Gastrocnemius medialis (tissue), 4 donors: ENCODE results near the gene TNIK. TPM values are rescaled to one million over a fixed set of nuclear protein-coding genes. Genes with fewer than 3 reads are reported as not detected.

ENCODE experiments used
- ATAC-seq, 2 donors: fragments of 150-250 bp; one replicate each; pipeline ENCODE4 v1.9.1; 2016
- DNase-seq, 2 donors: peaks; one replicate each; pipeline ENCODE4 v3.0.0-alpha.2; 2019
- H3K27ac ChIP-seq, 4 donors: fragments of 200-600 bp; sonication (generic); 1 replicate in 1 of 4; 2 replicates in 3 of 4; pipeline ENCODE4 v1.5.1; 2016 to 2018; ENCODE audit warnings: mild to moderate bottlenecking in 2 of 4, moderate library complexity in 1 of 4
- H3K27me3 ChIP-seq, 3 donors: fragments of 200-600 bp; sonication (generic) in 2 of 3; 1 replicate in 1 of 3; 2 replicates in 2 of 3; pipeline versions ENCODE4 v1.5.1 to v1.6.0; 2016 to 2019; ENCODE audit warnings: mild to moderate bottlenecking in 1 of 3, moderate library complexity in 1 of 3
- H3K36me3 ChIP-seq, 2 donors: fragments of 200-600 bp; sonication (generic) in 1 of 2; one replicate each; pipeline ENCODE4 v1.5.1; 2017 to 2018
- H3K4me1 ChIP-seq, 2 donors: fragments of 200-600 bp; sonication (generic) in 1 of 2; one replicate each; pipeline ENCODE4 v1.5.1; 2016 to 2017; ENCODE audit warnings: mild to moderate bottlenecking in 2 of 2
- H3K4me3 ChIP-seq, 4 donors: fragments of 200-600 bp; sonication (generic) in 3 of 4; 1 replicate in 1 of 4; 2 replicates in 3 of 4; pipeline ENCODE4 v1.5.1; 2016 to 2019; ENCODE audit warnings: mild to moderate bottlenecking in 2 of 4
- H3K9me3 ChIP-seq, 3 donors: fragments of 200-600 bp; sonication (generic) in 2 of 3; 1 replicate in 1 of 3; 2 replicates in 2 of 3; pipeline ENCODE4 v1.5.1; 2016 to 2019
- POLR2A ChIP-seq, 2 donors: fragments of 450-650 bp; IDR thresholded peaks; one replicate each; pipeline ENCODE4 v1.6.1; 2017; ENCODE audit warnings: antibody characterized with exemption in 2 of 2, mild to moderate bottlenecking in 2 of 2, moderate library complexity in 2 of 2
- in situ Hi-C, 4 donors: fragments of 200-750 bp; cut with MboI; loops; one replicate each; pipeline versions ENCODE4 v1.15.0 to v1.8.0; 2017; ENCODE audit warnings: low sequenced_read_pairs in 4 of 4
- intact Hi-C: fragments of 100-400 bp; cut with DNase I; formaldehyde crosslinking; loops from one replicate; pipeline ENCODE4 v1.15.1; 2023; ENCODE audit warnings: low total_unique reads
- total RNA-seq, 4 donors: library from RNA; depleted of rRNA; stranded (reverse); fragments of >200 nt; gene quantifications; one replicate each; pipeline versions ENCODE4 v1.1.0 to v1.2.3, GENCODE V29; 2016
- TF ChIP-seq, protein P1 (sequence below), 5 experiments: fragments of 450-650 bp in 3 of 5; fragments of 200-600 bp in 2 of 5; sonication (generic) in 2 of 5; IDR thresholded peaks in 4 of 5; conservative IDR thresholded peaks in 1 of 5; 1 replicate in 4 of 5; 2 replicates in 1 of 5; pipeline ENCODE4 v1.5.1; 2016 to 2019; ENCODE audit warnings: antibody characterized with exemption in 5 of 5, mild to moderate bottlenecking in 3 of 5, moderate library complexity in 3 of 5

TNIK gene
- total RNA-seq, 4 donors from 2014 or later, result 5.2 to 19.7 (median 10.6) TPM

DNA sequence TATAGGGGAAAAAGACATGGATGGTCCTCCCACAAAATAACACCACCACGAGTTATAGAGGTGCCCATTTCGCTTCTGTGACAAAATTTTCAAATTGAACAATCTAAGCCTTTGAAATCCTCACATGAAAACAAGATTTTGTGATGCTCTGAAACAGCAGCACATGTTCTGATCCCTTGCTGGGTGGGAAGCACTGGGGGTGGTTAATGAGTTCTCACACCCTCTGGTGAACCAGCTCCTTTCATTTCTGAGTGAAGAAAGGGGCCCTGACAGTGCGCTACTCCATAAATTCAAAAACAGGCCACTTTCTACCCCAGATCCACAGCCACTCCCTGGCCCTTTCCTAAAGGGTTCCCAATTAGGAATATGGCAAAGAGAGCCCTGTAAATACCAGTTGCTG, 129.3 kb downstream of the TNIK start:
- Histone ChIP-seq H3K4me3 (no peak overlapping the region), H3K9me3 (no peaks in the 10 kb centered on the region), H3K4me1 (peaks cover 63 to 67% of the 10 kb centered on the region in 2 donors), H3K36me3 (no peaks in the 10 kb centered on the region), H3K27me3 (no peaks in the 10 kb centered on the region), H3K27ac (peak overlapping the region in 3 of 4 donors; percentile 53 to 91 (median 61))
- DNase-seq (no peak), ATAC-seq (no peak)
- intact Hi-C loops (loop anchor here (5.0 kb wide), 2 partner anchors 126 to 154 kb away; no protein-coding TSS in a partner anchor), in situ Hi-C loops (no loop called here)
- TF ChIP-seq, protein P1, sequence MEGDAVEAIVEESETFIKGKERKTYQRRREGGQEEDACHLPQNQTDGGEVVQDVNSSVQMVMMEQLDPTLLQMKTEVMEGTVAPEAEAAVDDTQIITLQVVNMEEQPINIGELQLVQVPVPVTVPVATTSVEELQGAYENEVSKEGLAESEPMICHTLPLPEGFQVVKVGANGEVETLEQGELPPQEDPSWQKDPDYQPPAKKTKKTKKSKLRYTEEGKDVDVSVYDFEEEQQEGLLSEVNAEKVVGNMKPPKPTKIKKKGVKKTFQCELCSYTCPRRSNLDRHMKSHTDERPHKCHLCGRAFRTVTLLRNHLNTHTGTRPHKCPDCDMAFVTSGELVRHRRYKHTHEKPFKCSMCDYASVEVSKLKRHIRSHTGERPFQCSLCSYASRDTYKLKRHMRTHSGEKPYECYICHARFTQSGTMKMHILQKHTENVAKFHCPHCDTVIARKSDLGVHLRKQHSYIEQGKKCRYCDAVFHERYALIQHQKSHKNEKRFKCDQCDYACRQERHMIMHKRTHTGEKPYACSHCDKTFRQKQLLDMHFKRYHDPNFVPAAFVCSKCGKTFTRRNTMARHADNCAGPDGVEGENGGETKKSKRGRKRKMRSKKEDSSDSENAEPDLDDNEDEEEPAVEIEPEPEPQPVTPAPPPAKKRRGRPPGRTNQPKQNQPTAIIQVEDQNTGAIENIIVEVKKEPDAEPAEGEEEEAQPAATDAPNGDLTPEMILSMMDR (IDR thresholded peaks at IDR 0.05 in 4 of 5, conservative IDR thresholded peaks at IDR 0.05 in 1 of 5), result no peak
- TF ChIP-seq POLR2A (IDR thresholded peaks at IDR 0.05), result no peak

DNA sequence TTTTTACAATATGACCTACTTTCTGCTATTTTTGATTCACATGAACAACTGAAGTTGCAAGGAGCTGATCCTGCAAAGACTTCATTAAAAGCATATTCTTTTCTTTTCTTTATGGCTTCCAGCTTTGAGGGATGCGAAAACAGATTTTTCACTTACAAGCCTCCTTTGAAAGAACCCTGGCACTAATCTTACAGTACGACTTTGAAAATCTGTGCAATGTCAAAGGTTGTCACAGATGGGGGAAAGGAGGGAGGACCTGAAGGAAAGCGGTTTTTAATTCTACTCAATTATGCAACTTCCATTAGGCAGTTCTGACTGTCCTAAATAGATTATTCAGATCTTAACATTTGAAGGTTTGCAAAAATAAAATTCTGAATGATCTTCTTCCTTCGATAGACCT, 130.5 kb downstream of the TNIK start:
- Histone ChIP-seq H3K27me3 (no peaks in the 10 kb centered on the region), H3K4me3 (no peak overlapping the region), H3K36me3 (no peaks in the 10 kb centered on the region), H3K4me1 (peaks cover 63 to 68% of the 10 kb centered on the region in 2 donors), H3K27ac (peak overlapping the region in 2 of 4 donors; percentile 4 to 91), H3K9me3 (no peaks in the 10 kb centered on the region)
- intact Hi-C loops (loop anchor here (5.0 kb wide), 2 partner anchors 128 to 152 kb away; no protein-coding TSS in a partner anchor), in situ Hi-C loops (no loop called here)
- DNase-seq (no peak), ATAC-seq (no peak)
- TF ChIP-seq POLR2A (IDR thresholded peaks at IDR 0.05), result no peak
- TF ChIP-seq, protein P1 (IDR thresholded peaks at IDR 0.05 in 4 of 5, conservative IDR thresholded peaks at IDR 0.05 in 1 of 5), result no peak

DNA sequence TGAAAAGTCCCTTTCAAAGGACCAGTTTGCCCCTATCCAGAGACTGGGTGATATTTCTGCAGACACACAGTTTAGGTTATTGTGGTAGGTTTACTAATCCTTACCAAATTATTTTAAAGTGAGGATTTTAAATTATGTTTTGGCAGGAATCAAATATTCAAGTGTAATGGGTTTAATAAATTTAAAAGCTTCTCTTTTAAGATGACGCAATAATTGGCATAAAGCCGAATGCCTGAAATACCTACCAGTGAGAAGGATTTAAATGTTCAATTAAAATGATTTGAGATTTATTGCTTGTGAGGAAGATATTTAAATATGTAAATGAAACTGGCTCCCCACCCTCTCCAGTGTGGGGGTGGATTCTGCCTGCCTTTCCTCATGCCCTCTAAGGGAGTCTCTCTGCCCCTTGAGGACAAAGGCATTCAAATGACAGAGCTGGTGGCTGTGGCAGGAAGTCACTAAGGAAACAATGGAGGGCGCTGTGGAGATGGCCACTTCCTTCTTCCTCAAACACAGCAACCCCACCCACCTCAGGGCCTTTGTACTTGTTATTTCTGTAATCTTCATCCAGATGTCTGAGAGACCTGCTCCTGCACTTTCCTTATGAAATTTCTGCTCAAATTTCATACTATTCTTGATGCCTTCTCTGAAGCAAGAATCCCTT, 131.7 kb downstream of the TNIK start:
- in situ Hi-C loops, result no loop called here
- ATAC-seq (peak in 1 of 2 donors; percentile 32), DNase-seq (peak in 1 of 2 donors; percentile 63)
- H3K36me3 ChIP-seq, result no peaks in the 10 kb centered on the region
- TF ChIP-seq, protein P1 (IDR thresholded peaks at IDR 0.05 in 4 of 5, conservative IDR thresholded peaks at IDR 0.05 in 1 of 5), result peak in 1 of 5 experiments; percentile 18
- no peak for TF ChIP-seq POLR2A (IDR thresholded peaks at IDR 0.05)
- H3K27me3 ChIP-seq, result no peaks in the 10 kb centered on the region
- peak overlapping the region in 3 of 4 donors; percentile 16 to 91 (median 89) for H3K27ac ChIP-seq
- no peak overlapping the region for H3K4me3 ChIP-seq
- H3K4me1 ChIP-seq, result peaks cover 61 to 69% of the 10 kb centered on the region in 2 donors
- no peaks in the 10 kb centered on the region for H3K9me3 ChIP-seq
- intact Hi-C loops, result no loop called here

DNA sequence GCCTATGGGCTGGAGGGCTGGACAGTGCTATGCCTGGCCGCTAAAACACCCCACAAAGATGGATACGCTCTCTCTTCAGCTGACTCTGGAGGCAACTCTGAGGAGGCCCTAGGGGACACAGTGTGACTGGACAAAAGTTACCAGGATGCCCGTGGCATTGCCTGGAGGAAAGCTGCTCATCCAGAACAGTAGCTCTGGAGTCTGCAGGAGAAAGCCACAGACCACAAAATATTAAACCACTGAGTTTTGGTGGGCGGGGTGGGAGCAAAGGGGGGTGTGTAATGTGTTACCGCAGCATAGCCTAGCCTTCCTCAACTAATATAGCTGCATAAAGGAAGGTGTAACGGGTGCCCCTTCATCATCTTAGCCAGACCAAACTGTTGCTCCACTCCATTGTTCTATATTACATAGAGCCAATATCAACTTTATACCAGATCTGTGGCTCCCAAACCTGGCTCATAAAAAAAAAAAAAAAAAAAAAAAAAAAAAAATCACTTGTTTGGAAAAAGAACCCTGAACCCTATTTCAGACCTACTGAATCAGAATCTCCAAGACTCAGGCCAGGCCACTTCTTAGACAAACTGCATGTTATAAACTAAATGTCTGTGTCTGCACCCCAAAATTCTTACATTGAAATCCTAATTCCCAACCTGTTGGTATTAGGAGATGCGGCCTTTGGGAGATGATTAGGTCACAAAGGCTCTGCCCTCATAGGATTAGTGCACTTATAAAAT, 132.6 kb downstream of the TNIK start:
- Histone ChIP-seq H3K36me3 (no peaks in the 10 kb centered on the region), H3K4me3 (no peak overlapping the region), H3K9me3 (no peaks in the 10 kb centered on the region), H3K27ac (peak overlapping the region in 3 of 4 donors; percentile 27 to 91 (median 89)), H3K4me1 (peaks cover 70 to 78% of the 10 kb centered on the region in 2 donors), H3K27me3 (no peaks in the 10 kb centered on the region)
- intact Hi-C loops (no loop called here), in situ Hi-C loops (no loop called here)
- TF ChIP-seq POLR2A (IDR thresholded peaks at IDR 0.05), result no peak
- TF ChIP-seq, protein P1 (IDR thresholded peaks at IDR 0.05 in 4 of 5, conservative IDR thresholded peaks at IDR 0.05 in 1 of 5), result no peak
- ATAC-seq, result no peak
- no peak for DNase-seq
